GM18868 (cell line): ENCODE results near the gene PRR36.
A peak's percentile ranks its signal among the peaks of the same experiment; 100 is the strongest.

Experiments used
- ATAC-seq: cut with Tn5 transposase; IDR thresholded peaks from one replicate; pipeline ENCODE4 v1.9.1; 2021; ENCODE audit warnings: mild to moderate bottlenecking, moderate library complexity; ENCODE audit not compliant: unreplicated experiment

PRR36 gene

DNA sequence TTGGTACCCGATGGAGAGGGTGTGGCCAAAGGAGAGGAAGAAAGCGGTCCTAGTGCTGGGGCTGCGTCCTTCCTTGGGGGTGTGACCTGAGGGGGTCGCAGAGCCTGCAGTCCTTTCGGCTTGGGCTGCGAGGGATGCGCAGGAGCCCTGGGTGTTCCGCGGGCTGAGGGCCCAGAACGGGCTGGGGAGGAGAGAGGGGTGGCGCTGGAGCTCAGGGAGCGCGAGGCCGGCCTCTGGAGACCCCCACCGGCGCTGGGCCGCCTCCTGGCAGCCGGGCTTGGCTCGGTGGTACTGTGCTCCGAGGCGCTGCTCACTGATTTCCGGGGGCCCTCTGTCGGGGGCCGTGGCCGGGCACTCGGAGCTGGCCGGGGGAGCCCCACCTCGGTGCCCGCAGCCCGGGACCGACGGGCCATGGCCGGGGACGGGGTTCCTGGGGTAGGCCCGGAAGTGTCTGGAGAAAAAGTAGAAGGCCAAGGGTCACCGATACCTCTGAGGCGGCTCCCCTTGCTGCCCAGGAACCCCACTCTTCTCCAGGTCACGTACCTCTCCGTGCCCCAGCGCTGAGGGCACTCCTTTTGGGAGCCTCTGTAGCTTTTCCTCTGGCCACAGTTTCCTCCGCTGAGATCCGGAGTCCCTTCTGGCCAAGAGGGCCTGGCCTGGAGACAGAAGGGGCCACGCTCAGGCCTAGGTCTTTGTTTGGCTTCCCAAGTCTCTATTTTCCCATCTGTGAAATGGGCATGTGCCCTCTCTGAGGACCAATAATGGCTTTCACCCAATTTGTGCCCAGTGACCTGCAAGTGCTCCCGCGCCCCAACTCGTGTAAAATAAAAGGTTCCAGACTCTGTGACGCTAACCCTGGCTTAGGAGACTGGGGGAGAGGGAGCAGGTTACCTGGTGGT is 1.6 kb downstream of the PRR36 start:
- ATAC-seq = no peak

DNA sequence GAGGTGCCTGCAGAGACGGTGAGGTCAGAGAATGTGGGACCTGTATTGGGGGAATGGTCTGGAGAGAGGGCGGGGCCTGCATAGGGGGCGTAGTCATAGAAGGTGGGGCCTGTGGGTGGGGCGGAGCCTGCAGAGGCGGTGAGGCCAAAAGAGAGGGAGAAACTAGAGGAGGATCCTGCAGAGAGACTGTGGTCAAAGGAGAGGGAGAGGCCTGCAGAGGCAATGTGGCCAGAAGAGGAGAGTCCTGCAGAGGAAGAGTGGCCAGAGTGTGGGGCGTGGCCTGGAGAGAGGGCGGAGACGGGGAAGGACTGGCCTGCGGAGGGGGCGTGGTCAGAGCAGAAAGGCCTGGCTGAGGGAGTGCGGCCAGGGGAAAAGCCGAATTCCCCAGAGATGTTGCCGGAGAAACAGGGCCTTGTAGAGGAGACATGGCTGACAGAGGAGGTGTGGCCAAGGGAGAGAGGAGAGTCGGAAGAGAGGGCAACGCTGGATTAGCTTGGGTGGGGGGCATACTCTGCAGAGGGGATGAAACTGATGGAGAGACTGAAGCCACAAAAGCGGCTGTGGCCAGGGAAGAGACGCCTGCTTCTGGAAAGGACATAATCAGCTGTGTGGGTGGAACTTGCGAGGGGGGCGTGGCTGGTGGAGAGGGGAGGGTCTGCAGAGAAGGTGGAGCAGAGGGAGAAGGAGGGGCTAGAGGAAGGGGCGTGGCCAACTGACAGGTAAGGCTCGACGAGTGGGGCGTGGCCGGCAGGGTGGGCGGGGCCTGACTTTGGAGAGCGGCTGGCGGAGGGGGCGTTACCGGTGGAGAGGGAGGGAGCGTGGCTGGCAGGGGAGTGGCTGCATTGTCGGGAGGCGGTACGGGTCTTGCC is 2.5 kb downstream of the PRR36 start:
- ATAC-seq = no peak

DNA sequence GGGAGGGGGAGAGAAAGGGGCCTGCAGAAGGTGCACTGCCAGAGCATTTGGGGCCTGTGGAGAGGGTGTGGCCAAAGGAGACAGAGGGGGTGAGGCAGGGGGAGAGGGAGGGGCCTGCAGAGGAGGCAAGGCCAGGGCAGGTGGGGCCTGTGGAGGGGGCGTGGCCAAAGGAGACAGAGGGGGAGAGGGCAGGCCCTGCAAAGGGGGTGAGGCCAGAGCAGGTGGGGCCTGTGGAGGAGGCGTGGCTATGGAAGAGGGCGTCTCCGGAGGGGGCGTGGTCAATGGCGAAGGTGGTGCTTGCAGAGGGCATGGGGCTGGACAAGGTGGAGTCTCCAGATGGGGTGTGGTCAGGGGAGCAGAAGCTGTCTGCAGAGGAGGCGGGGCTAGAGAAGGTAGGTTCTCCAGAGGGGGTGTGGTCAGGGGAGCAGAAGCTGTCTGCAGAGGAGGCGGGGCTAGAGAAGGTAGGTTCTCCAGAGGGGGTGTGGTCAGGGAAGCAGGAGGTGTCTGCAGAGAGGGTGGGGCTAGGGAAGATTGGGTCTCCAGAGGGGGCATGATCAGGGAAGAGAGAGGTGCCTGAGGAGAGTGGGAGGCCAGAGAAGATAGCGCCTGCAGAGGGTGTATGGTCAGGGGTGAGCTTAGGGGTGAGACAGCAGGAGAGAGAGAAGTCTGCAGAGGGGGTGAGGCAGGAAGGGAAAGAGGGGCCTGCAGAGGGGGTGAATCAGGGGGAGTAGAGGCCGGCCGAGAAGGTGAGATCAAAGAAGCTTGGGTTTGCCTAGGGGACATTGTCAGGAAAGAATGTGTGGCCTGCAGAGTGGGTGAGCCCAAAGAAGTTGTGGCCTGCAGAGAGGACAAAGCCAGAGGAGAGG is 3.4 kb downstream of the PRR36 start:
- ATAC-seq = no peak

DNA sequence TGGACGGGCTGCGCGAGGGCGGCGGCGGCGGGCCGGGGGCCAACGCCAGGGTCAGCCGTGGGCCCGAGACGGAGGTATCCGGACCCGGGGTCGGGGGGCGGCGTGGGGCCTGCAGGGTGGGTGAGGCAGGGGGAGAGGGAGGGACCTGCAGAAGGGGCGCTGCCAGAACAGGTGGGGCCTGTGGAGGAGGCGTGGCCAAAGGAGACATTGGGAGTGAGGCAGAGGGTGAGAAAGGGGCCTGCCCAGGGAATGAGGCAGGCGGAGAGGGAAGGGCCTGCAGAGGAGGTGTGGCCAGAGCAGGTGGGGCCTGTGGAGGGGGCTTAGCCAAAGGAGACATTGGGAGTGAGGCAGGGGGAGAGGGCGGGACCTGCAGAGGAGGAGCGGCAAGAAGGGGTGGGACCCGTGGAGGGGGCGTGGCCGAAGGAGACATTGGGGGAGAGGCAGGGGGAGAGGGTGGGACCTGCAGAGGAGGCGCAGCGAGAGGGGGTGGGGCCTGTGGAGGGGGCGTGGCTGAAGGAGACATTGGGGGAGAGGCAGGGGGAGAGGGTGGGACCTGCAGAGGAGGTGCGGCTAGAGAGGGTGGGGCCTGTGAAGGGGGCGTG is 4.2 kb downstream of the PRR36 start:
- no peak for ATAC-seq

DNA sequence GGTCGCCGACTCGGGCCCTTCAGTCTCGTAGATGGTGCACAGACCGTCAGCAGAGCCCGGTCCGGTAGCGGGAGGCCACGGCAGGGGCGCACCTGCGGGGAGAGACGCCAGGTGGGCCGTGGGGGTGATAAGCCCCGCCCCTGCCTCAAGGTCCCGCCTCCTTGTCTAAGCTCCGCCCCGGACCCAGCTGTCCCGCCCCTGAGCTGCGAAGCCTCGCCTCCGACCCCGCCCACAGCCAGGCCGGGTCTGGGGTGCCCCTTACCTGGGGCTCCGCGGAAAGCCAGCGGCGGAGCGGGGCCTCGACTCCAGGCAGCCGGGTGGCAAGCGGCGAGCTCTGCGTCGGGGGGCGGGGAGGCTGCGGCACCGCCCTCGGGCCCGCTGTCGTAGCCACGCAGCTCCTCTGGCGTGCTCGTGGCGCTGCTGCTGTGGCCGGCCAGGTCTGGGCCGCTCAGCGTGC is 4.7 kb downstream of the PRR36 start:
- peak; percentile 48 for ATAC-seq

DNA sequence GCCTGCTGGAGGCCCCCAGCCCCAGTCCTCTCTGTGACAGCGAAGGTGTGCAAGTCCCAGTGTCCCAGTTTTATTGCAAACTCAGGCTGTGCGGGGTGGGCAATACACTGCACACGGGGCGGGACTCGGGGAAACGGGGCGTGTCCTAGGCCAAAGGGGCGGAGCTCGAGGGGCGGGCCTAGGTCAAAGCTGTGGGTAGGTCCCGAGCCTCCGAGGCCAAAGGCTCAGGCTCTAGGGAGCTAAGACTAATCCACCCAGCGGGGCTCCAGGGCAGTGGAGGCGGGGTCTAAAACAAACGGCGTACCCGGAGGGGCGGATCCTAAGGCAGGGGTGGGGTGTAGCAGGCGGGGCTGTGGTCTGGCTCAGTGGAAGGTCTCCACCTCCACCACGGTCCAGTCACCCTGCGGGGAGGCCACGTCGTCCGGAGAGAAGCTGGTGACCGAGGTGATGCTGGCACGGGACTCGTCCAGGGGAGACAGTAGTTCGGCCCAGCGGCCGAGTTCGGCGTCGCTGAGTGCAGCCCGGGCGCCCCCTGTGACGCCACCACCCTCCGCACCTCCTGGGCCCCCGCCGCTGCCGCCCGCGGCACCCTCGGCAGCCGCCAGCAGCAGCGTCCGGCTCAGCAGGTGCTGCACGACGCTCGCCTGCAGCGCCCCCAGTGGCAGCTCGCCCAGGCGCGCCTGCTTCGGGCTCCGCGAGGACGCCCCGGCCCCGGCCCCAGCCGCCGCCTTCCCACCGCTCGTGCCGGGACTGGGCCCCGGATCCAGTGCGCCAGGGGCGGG is 5.3 kb downstream of the PRR36 start:
- peak; percentile 54 for ATAC-seq

DNA sequence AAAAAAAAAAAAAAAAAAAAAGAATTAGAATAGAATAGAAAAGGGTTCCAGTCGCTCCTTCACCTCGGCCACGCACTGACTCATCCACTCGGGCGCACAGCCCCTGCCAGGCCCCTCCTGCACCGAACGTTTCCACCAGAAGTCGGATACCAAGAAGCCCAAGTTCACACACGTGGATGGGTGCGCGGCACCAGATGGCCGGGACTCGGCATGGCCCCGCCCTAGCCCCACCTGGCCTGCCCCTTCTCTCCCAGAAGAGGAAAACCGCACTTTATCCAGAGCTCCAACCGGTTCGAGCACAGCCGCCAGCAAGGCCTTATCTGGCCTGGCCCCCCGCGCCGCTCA is 5.9 kb downstream of the PRR36 start:
- no peak for ATAC-seq

DNA sequence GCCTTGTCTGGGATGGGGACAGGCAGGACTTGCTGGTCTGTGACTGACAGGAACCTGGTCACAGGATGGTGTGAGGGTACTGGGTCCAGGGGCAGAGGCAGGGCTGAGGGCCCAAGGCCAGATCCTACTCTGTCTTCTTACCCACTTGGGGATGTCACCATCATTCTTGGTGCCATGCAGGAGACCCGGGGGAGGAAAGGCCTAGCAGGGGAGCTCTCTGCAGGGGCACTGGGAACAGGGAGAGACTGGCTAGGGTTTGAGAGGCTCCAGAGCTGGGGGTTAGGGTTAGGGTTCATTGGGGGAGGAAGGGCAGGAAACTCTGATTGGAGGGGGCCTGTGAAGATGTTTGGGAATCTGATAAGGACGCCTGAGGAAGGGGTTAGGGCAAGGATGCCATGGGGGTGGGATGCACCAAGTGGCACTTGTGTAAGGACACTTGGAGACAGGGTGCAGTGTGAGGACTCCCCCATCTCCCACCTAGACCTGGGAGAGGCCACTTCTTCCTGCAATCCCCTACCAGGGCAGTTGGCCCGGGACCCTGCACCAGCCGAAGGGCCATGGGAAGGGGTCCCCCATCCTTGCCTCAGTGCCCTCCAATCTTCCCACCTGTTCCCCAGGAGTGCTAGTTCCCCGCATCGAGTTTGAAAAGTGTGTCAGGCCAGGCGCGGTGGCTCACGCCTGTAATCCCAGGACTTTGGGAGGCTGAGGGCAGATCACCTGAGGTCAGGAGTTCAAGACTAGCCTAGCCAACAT is 6.9 kb downstream of the PRR36 start:
- ATAC-seq = no peak

DNA sequence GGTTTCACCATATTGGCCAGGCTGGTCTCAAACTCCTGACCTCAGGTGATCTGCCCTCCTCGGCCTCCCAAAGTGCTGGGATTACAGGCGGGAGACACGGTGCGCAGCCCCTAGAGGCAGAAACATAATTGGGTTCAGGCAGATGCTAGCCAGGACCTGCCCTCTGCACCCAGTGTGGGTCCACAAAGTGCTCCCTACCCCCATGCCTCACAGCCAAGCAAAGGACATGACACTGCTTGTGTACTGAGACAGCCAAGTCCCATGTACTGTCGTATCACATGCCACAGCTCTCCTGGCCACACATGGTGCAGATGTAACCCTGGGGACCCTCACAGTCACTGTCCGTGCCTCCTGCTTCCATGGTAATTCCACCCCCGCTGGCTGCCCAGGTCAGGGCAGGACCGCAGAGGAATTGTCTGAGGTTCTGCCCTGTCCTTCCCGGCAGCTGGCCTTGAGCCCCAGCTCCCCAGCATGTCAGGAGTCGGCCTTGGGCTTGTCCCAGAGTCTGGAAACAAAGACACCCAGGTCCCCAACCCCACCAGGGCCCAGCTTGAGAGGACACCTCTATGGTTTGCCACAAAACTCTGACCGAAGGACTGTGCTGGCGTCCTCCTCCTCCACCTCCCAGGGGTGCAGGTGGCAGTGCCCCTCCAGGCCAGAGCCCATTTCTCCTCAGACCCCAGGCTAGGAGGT is 7.6 kb downstream of the PRR36 start:
- ATAC-seq = no peak

DNA sequence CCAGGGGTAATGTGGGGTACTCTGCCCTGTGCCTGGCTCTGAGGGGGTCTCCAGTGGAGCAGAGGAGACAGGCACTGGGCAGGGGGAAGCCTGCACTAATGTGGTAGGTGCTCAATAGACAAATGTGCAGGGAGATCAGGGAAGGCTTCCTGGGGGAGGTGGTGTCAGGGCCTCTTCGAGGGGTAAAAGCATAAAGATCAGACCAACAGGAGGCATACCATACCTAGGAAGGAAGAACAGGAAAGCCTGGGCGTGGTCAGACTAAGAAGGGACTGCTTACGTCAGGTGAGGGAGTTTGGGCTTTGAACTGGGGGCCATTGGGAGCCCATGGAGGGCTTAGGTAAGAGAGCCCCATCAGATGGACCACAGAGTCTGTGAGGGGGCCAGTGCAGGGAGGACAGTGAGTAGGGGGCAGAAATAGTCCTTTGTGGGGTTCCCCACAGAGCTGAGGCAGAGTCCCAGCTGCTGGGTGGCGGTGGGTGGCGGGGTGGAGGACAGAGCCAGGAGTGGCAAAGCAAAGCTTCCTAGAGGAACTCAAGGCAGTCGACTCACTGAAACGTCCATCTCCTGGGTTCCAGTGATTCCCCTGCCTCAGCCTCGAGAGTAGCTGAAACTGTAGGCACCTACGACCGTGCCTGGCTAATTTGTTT is 8.8 kb downstream of the PRR36 start:
- no peak for ATAC-seq

DNA sequence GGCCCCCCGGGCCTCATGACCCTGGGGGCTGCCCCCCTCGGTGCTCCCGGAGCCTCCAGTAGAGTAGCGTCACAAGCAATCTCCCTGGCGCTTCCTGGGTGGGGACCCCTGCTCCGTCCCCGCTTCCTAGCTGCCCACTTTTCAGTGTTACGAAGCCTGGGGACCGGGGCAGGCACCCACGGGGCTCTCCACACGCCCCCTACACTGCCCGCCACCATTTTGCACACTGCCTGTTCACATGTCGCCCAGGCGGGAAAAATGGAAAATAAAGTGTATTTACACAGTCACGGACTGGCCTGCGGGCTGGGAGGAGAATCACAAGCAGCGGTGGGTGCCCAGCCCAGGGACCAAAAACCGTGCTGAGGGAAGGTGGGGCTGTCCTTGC is 9.5 kb downstream of the PRR36 start:
- ATAC-seq = no peak

DNA sequence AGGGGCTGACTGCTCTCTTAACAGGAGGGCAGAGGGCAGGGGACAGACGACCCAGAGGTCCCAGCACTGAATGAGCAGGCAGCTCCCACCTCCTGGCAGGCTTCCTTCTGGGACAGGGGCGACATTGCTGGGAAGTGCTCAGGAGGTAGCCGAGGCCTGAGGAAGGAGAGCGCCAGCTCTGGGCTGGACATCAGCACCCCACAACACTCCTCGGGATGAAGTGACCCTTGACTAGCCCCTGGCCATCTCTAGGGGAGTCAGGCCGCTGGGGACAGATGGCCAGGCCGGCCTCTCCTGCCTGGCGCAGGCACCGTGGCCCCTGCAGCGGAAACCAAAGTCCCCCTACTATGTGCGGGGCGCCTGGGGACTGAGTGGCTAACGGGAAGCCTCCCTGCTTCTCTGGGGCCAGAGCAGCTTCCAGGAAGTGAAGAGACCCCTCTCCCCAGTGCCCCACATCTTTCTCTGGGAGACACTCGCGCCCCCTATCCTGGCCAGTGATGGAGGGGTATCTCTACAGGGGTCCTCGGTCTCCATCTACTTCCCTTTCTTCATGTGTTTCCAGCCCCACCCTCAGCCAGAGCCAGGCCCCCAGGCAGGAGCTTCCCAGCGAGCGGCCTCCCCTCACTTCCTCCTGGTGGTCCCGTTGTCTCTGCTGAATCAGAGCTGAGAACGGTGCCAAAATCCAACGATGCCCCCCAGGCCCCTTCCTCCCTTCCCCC is 10.1 kb downstream of the PRR36 start:
- no peak for ATAC-seq

DNA sequence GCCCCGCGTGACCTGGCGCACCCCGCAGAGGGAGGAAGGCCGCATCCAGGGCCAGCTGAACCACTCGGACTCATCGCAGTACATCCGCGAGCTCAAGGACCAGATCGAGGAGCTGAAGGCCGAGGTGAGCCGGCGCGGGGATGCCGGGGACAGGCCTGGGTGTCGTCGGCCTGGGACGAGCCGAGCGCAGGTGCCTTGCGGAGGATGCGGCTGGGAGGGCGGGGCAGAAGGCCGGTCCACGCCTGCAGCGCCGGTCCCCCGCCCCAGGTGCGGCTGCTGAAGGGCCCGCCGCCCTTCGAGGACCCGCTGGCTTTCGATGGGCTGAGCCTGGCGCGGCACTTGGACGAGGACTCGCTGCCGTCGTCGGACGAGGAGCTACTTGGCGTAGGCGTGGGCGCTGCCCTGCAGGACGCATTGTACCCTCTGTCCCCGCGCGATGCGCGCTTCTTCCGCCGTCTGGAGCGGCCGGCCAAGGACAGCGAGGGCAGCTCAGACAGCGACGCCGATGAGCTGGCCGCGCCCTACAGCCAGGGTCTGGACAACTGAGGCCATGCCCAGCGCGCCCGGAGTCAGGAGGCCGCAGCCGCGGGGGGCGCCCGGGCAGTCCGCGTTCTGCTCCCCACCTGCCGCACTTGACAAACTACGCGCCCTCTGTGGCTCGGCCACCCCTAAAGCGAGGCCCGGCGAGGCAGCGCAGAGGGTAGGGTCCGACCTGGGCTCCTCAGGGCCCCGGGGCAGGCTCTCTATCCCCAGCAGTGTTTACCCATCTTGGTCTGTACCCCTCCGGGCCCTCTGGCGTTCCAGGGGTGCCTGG is 10.8 kb downstream of the PRR36 start:
- no peak for ATAC-seq

DNA sequence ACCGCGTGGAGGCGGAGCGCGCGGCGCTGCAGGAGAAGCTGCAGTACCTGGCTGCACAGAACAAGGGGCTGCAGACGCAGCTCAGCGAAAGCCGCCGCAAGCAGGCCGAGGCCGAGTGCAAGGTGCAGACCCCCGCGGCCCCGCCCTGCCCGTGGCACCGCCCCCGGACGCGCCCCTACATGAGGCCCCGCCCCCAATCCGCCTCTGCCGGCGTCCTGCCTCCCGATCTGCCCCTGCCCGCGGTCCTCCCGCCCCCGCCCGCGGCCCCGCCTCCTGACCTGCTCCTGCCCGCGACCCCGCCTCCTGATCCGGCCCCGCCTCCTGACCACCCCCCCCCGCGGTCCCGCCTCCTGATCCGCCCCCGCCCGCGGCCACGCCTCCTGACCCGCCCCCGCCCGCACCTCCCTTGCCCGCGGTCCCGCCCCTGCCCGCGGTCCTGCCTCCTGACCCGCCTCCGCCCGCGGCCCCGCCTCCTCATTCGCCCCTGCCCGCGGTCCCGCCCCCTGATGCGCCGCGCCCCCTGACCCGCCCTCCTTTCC is 11.7 kb downstream of the PRR36 start:
- no peak for ATAC-seq

DNA sequence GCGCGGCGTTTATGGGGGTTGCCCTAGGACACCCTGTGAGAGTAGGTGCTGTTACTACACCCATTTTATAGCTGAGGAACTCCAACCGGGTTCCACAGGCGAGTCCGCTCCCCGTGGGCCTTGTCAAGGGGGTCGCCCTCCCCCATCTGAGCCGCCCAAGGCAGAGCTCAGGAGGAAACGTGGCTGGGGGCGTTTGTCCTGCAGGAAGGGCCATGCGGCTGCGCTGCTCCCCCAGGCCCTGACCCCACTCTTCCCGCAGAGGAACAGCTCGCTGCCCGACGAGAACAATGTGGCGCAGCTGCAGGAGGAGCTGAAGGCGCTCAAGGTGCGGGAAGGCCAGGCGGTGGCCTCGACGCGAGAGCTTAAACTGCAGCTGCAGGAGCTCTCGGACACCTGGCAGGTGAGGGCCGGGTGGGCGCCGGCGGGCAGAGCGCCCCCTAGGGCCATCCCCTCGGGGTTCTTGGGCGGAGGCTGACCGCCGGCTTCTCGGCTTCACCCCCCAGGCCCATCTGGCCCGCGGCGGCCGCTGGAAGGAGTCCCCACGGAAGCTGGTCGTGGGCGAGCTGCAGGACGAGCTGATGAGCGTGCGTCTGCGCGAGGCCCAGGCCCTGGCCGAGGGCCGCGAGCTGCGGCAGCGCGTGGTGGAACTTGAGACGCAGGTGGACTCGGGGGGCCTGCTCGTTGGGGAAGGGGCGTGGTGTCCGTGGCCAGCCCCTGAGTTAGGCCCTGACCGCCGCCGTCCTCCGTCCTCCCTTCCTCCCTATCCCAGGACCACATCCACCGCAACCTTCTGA is 12.4 kb downstream of the PRR36 start:
- no peak for ATAC-seq
